Duodenal mucosa (tissue), 2 donors: ENCODE results near the gene ANKRD22.

Experiments used
- H3K27ac ChIP-seq: one replicate; pipeline ENCODE4 v1.7.0; 2013; ENCODE audit warnings: low read depth, low read length
- H3K27me3 ChIP-seq, 2 donors: one replicate each; pipeline ENCODE4 v1.7.0; 2013; ENCODE audit warnings: low read length in 2 of 2, control low read depth in 1 of 2; ENCODE audit not compliant: insufficient read depth in 2 of 2, control insufficient read depth in 1 of 2
- H3K36me3 ChIP-seq, 2 donors: one replicate each; pipeline ENCODE4 v1.7.0; 2013; ENCODE audit warnings: low read length in 2 of 2, control low read depth in 1 of 2; ENCODE audit not compliant: insufficient read depth in 2 of 2, control insufficient read depth in 1 of 2
- H3K4me1 ChIP-seq, 2 donors: one replicate each; pipeline ENCODE4 v1.7.0; 2013; ENCODE audit warnings: low read length in 2 of 2, control low read depth in 1 of 2; ENCODE audit not compliant: insufficient read depth in 2 of 2, control insufficient read depth in 1 of 2
- H3K4me3 ChIP-seq, 2 donors: one replicate each; pipeline ENCODE4 v1.7.0; 2013; ENCODE audit warnings: low read length in 2 of 2, low read depth in 1 of 2
- H3K9ac ChIP-seq, 2 donors: one replicate each; pipeline ENCODE4 v1.7.0; 2013; ENCODE audit warnings: low read length in 2 of 2, low read depth in 1 of 2
- H3K9me3 ChIP-seq, 2 donors: one replicate each; pipeline ENCODE4 v1.7.0; 2013; ENCODE audit warnings: low read length in 2 of 2, control low read depth in 1 of 2; ENCODE audit not compliant: control insufficient read depth in 1 of 2

The ANKRD22 gene

GRCh38 chr10:88783724-88784123, 67.9 kb downstream of the ANKRD22 start:
- no peaks in the 10 kb centered on the region for H3K27me3 ChIP-seq
- H3K9ac ChIP-seq = no peak overlapping the region
- H3K4me1 ChIP-seq = no peaks in the 10 kb centered on the region
- H3K9me3 ChIP-seq = no peaks in the 10 kb centered on the region
- no peak overlapping the region for H3K4me3 ChIP-seq
- no peaks in the 10 kb centered on the region for H3K36me3 ChIP-seq
- H3K27ac ChIP-seq = no peak overlapping the region

- Histone ChIP-seq H3K27me3 (no peaks in the 10 kb centered on the region), H3K9me3 (no peaks in the 10 kb centered on the region), H3K4me1 (no peaks in the 10 kb centered on the region), H3K4me3 (no peak overlapping the region), H3K27ac (no peak overlapping the region), H3K9ac (no peak overlapping the region), H3K36me3 (no peaks in the 10 kb centered on the region)
Observed at GRCh38 chr10:88782222-88782621, 69.4 kb downstream of the ANKRD22 start.

DNA sequence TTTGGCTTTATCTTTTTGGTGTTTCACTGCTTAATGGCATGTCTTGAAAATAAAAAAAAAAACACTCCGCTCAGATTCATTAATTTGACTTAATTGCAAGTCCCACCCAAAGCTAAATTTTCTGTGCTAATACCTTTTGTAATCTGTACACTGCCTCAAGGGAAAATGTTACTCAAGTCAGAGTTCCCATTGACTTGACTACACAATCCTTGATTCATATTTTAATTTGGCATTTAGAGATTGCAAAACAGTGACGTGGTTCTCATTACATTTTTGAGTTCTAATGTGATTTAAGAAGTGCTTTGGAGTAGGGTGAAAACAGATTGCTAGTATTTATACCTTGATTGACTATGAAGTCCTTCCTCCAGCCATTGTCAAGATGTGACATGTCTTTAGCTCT, 70.4 kb downstream of the ANKRD22 start:
- Histone ChIP-seq H3K4me3 (no peak overlapping the region), H3K27ac (no peak overlapping the region), H3K36me3 (no peaks in the 10 kb centered on the region), H3K27me3 (no peaks in the 10 kb centered on the region), H3K9ac (no peak overlapping the region), H3K4me1 (no peaks in the 10 kb centered on the region), H3K9me3 (no peaks in the 10 kb centered on the region)
